HG03460 (cell line): ENCODE data around the gene NAP1L4.

Source experiments
- ATAC-seq: cut with Tn5 transposase; IDR thresholded peaks from one replicate; pipeline ENCODE4 v1.9.1; 2021; ENCODE audit not compliant: unreplicated experiment

The NAP1L4 gene

DNA sequence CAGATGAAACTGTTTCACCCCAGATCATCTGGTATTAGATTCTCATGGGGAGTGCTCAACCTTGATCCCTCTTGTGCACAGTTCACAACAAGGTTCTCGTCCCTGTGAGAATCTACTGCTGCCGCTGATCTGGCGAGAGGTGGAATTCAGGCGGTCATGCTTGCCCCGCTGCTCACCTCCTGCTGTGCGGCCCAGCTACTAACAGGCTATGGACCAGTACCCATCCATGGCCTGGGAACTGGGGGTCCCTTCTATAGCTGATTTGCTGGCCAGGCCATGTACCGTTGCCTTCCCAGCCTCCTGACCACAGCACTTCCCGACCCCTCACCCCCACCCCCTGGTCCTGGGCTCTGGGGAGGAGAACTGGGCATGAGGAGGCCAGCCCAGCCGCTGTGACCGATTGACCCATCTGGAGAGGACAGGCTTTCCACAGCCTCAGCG, 65.5 kb downstream of the NAP1L4 start:
- no peak for ATAC-seq

DNA sequence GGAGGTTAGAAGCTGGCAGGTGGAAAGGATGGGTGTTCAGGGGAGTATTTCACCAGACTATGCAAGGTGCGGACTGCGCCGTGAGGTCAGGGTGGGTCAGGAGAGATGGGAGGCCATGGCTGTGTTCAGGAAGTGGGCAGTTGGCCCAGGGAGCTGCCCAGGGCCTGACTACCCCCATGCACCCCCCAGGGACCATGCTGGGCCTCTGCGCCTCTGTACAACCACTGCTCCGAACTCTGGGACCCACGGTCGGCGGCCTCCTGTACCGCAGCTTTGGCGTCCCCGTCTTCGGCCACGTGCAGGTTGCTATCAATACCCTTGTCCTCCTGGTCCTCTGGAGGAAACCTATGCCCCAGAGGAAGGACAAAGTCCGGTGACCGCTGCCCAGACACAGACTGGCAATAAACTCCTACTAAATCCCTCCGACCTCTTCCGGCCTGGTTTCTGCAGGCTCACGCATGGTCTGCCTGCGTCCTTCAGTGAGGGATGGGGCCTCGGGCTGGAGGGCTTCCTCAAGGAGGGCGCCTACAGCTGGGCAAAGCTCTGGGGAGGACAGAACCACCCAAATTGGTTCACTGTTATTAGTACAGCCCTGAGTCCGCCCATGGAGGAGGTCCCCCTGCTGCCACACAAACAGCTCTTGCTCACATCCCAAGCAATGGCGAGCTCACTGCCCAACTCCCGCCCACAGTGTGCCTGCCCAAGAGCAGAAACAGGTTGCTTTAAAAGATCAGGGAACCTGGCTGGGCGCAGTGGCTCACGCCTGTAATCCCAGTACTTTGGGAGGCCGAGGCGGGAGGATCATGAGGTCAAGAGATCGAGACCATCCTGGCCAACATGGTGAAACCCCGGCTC, 67.1 kb downstream of the NAP1L4 start:
- no peak for ATAC-seq

DNA sequence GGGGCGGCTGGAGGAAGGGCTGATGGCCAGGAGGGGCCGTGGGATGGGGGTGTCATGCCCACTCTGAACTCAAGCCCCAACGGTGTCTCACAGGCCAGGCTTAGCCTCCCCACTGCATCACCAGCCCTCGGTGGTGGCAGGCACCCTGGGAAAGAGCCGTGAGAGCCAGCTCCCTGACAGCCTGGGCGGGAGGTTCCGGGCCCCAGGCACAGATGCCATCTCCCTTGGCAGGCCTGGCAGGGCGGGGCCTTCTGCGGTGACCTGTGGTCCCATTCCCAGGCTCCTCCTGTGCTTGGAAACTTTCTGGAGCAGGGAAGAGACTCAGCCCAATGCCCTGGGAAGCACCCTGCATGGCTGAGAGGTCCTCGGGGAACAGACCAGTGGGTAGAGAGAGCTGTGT, 67.7 kb downstream of the NAP1L4 start:
- no peak for ATAC-seq

DNA sequence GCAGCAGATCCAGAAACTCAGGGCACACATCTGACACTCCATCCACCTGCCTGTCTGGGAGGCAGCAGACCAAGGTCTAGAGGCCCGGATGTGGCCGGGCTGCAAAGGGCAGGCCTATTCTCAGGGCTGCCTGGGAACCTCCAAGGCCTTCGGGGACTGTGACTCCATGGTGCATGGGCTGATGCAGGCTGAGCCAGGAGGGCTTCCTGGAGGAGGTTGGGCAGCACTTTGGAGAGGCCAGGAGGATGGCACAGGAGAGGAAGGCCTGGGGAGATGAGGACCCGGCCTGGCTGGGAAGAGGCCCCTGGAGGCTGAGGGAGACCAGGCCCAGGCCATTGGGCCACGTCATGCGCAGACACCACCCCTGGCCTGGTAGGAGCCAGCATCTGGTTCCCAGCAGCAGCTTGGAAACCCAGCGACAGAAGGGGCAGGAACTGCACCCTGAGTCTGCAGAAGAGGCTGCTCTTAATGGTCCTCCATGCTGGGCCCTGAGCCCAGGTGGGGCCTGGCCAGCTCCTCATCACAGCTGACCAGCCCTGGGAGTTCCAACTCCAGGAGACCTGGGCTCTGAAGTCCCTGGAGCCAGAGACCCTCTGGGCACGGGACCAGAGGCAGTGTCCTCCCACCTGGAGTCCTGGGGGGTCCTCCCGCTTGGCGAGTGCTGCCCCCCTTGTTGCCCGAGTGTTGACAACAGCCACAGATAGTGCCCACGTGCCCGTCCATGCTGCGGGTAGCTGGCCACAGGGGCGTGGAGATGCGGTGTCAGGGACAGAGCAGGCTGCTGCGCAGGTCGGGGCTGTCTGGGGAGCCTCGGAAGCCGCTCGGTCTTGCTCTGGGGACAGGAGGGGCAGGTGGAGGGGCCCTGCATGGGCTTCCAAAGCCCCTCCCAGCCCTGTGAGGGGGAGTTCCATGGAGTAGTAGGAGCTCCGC, 68.4 kb downstream of the NAP1L4 start:
- no peak for ATAC-seq

DNA sequence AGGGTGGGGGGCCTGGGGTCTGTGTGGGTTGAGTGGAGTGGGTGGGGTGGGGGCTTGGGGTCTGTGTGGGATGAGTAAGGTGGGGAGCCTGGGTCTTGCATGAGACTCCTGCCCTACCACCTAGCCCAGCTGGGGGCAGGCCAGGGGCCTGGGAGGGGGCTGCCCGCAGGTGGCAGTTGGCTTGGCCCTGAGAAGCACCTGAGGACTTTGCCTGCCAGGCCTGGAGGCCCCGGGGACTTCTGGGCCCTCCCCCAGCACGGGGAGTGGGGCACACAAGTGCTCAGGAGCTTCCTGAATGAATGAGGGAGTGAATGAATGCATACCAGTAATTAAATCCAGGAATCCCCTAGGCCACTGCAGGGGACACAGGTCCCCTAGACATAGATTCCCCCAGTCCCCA, 69.5 kb downstream of the NAP1L4 start:
- no peak for ATAC-seq

DNA sequence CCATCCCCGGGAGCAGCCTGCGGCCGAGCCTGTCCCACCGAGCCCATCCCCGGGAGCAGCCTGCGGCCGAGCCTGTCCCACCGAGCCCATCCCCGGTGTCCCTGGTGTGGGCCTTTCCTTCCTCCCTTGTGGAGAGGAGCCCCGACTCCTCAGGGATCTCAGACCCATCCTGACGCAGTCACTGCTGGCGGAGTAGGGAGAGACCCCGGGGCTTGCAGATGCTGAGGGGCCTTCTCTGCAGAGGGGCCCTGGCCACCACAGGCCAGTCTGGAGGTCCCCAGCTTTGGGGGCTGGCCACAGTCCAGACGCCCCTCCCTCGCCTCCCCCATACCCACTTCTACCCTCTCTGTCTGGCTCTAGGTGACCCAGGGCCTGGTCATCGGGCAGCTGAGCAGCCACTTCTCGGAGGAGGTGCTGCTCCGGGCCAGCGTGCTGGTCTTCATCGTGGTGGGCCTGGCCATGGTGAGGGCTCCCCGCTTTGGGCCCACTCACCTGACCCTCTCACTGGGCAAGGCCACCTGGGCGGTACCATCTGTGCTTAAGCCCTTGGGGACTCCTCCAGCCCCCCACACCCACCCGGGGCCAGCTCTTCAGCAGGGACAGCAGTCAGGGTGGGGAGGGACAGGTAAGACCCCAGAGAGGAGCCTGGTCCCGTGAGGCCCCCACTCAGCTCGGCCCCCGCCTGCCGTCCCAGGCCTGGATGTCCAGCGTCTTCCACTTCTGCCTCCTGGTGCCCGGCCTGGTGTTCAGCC, 70.2 kb downstream of the NAP1L4 start:
- ATAC-seq, result no peak

DNA sequence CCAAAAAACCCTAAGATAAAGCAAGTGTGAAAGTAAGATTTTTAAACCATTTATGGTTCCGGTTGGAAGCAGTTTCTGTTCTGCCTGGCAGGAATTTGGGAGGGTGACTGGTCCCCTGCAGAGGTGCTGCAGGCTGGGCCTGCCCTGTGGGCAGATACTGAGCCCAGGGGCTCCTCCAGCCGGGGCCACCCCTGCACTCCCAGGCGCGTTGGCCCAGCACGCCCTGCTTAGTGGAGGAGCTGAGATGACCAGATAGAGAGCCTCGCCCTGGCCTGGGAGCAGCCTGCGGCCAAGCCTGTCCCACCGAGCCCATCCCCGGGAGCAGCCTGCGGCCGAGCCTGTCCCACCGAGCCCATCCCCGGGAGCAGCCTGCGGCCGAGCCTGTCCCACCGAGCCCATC, 70.9 kb downstream of the NAP1L4 start:
- ATAC-seq, result no peak

DNA sequence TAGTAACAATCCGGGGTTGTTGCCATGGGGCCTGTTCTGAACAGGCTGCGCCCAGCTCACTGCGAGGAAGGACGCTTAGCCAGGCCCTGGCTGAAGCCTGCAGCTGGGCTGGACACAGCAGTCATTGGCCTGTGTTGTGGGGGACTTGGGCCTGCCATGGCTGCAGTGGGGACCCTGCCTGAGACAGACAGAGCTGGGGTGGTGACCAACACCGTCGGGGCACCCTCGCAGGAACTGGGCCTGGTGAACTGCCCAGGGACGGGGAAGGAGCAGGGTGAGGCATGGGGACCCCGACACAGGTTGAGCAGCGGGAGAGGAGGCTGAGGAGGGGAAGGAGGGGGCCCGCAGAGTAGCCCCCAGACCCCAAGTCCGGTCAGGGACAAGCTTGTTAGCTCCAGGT, 71.8 kb downstream of the NAP1L4 start:
- ATAC-seq, result no peak

DNA sequence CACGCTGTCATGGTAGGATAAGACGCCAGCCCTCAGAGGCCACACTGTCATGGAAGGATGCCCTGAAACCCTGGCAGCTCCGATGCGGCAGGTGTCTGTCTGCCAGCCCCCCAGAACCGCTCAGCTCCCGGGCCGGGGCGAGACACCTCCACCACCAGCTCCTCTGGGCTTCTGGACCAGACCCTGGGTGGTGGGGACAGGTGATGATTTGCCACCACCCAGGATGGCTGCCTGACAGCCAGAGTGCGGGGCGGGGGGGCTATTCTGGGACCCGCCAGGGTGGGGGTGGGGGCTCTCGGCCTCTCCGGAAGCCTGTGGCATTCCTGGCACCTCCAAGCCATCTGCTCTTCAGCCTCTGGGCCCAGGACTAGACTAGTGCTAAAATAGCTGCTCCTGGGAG, 72.3 kb downstream of the NAP1L4 start:
- ATAC-seq, result no peak

DNA sequence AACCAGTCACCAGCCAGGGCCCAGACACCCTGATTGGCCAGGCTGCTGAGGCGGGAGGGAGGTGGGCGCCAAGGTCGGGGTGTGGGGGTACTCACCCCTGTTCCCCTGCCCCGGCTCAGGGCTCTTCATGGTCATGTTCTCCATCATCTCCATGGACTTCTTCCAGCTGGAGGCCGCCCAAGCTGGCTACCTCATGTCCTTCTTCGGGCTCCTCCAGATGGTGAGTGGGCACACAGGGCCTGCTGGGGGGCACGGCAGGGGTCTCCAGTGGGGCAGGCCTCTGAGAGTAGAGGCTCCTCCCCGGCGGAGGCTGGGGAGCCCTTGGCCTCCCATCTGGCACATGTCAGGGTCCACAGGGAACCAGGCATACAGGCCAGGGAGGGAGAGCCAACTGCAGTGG, 72.9 kb downstream of the NAP1L4 start:
- ATAC-seq, result no peak

DNA sequence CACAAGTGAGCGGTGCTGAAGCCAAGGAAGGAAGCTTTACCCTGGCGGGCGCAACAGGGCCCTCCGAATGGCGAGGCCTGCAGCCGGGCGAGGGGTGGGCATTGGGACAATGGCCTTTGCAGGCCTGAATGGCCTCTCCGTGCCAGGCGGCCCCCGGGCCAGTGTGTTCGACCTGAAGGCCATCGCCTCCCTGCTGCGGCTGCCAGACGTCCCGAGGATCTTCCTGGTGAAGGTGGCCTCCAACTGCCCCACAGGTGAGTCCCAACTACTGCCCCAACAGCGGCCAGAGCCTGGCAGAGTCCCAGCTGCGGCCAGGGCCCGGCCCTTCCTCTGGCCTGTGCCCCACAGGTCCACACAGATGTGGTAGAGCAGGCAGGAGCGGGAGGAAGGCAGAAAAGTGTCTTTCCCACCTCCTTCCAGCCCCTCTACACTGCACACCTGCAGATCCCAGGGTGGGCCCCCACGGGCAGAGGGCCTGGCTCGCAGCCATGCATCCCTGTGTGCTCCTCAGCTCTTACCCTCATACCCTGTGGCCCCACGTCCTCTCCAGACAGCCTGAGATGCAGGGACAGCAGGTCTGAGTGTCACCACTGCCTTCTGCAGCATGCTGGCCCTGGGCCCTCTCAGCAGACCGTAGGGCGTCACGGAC, 74.2 kb downstream of the NAP1L4 start:
- no peak for ATAC-seq

DNA sequence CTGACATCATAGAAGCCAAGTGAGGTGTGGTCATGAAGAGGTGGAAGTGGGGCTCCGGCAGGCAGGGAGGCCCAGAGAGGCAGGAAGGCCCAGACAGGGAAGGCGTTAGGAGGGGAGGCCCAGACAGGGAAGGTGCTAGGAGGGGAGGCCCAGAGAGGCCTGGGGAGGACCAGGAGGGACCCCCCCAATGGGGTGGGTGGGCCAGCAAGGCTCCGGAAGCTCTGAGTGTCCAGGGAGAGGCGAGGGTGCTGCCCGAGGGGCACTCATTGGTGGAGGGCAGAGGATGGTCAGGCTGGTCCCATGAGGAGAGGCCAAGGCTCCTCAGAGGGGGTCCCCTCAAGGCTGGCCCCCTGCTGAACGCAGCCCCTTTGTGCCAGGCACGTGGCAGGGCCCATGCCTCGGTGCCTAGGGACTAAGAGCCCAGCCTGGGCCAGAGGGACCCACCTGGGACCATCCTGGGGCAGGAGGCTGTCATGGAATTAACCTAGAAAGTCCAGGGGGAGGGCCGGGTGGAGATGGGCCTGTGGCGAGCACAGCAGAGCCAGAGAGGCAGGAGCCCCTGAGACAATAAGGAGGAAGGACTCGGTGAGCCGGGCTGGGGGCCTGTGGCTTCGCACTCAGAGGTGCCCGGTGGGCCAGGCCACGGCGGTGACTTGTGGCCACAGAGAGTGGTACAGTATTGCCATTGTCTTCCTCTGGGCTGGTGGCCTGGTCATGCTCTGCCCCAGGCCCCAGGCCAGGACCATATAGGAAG, 75.1 kb downstream of the NAP1L4 start:
- no peak for ATAC-seq

DNA sequence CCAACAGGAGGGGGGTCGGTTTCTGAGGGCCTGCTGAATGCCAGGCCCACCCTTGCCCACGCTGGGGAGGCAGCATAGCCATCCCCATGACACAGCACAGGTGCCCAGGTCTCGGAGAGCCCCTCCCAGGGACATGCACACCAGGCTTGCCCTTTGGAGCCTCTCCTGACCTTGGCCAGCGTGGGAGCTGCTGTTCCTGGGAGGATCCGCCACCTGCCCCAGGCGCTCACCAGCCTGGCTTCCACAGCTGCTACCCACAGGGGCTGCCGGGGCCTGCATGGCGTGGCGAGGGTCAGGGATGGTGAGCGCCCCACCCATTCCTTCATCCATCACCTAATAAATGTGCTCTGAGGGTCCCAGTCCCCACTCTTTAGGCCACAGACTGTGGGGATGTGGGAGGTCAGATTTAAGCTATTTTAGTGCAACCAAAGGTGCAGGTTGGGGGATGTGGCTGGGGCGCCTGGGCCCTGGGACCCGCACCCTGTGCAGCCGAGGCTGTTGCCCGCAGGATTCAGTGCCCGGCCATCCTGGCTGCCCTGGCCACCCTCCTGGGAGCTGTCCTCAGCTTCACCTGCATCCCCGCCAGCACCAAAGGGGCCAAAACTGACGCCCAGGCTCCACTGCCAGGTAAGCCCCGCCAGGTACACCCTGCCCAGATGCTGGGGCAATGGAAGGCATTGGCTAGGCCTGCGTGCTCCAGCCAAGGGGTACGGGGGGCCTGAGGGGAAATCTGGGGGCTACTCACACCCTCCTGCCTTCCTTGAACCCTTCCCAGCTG, 75.8 kb downstream of the NAP1L4 start:
- no peak for ATAC-seq

DNA sequence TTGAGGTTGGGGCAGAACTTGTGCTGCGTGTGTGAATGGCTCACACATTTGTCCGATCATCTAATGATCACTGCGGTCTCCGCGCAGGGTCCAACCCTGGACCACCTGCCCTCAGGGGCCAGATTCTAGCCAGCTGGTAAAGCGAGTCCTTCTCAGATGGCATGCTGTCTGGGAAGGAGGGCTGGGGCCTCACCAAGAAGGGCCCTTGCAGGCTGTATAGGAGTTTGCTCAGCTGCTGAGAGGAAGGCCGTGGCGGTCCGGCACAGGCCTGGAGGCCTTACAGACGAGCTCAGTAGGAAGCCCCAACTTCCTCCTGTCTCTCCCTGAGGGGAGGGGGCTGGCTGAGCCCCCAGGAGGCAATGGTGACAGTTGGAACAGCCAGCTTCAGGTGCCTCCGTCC, 76.7 kb downstream of the NAP1L4 start:
- ATAC-seq, result no peak

DNA sequence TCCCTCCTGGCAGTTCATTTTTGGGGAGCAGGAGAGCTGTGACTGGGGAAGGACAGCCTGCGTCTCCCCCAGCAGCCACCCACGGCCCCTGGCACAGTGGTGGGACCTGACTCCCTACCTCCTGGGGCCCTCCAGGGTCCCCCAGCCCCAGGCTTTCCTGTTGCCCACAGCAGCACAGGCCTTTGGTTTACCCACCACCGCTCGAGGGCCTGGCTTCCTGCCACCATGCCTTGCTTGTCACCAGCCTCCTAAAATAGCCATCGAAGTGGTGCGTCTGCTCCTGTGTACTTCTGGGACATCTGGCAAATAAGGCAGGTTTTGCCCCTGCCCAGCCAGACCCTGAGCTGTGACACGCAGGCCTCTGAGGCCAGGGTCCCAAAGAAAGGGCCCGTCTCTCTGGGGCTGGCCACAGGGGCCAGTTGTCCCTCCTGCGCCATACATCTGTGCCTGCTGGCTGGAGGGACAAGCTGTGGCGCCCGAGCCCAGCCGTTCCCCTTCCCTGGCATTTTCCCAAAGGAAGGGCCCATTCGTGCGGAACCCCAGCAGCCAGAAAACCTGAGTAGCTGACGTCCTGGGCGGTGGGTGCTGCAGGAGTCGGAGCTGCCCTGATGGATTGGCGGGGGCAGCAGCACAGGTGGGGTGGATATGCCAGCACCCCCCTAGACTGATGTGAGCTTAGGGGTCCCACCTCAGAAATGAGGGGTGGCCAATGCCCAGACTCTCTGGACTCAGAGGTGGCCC, 77.5 kb downstream of the NAP1L4 start:
- ATAC-seq, result no peak

DNA sequence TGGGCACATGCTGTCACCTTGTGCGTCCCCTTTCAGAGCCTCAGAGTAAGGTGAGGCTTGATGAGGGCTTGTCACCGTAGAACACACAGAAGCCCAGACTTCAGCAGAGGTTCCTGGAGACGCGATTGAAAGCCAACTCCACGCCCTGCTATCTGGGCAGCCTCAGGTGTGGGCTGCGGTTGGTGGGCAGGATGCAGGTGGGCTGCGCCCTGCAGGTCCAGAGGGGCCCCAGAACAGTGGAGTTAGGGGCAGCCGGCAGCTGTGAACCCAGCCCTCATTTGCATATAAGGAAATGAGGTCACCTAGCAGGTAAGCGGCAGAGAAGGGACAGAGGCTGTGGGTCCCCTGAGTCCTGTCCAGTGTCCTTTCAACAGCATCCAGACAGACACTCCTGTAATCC, 78.4 kb downstream of the NAP1L4 start:
- no peak for ATAC-seq

DNA sequence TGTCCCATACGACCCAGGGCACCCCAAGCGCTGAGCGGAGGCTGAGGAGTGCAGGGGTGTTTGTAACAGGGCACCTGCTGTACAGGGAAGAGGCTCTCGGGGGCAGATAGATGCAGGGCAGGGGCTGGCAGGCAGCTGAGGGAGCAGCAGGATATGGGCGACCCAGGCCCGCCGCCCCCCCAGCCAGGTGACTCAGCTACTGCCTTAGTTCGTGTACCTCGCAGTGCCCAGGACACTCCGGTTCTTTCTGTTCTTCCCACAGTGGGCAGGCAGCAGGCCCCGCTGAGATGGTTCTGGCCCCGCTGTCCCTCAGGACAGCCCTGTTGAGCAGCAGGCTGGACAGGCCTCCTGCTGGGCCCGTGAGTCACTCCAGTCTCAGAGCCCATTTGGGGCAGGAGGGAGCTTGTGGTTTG, 79.1 kb downstream of the NAP1L4 start:
- no peak for ATAC-seq

DNA sequence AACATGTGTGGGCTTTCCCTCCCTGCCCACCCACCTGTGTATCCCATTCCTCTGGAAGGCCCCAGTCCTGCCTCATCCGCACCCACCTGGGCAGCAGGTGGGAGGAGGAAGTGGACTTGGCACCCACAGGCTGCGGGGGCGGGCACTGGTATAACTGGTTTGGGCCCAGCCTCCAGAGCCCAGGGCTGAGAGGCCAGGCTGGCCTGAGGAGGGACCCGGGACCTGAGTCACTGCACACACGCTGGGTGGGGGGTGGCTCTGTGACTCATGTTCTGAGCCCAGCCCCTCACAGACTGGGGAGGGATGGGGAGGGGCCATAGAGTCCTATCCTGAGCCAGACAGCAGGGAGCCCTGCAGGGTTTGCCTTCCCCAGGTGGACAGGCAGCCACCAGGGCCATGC, 79.6 kb downstream of the NAP1L4 start:
- ATAC-seq, result no peak
